Activated CD4-positive, alpha-beta T cell treated with anti-CD3 and anti-CD28 coated beads, Interleukin-2, amount 10 ng/mL, durations not matched to agents 7 days and 5 days (primary cell): Measurements from ENCODE around the gene MS4A10. TPM values are rescaled to one million over a fixed set of nuclear protein-coding genes. Genes with fewer than 3 reads are reported as not detected.

ENCODE experiments used
- CTCF ChIA-PET: fragments of 350-600 bp; sonication (Branson Sonifier 250); formaldehyde crosslinking; loops from one replicate; lab custom pipeline; 2021; ENCODE audit warnings: antibody characterized with exemption; lab: Charles Lee
- POLR2A ChIA-PET: fragments of 350-600 bp; sonication (Branson Sonifier 250); formaldehyde crosslinking; loops from one replicate; lab custom pipeline; 2021; ENCODE audit warnings: antibody characterized with exemption; lab: Charles Lee
- DNase-seq: peaks from one replicate; pipeline ENCODE4 v3.0.0-alpha.2; 2020
- H3K27ac Mint-ChIP-seq: one replicate; pipeline ENCODE4 v1.8.0; 2021; ENCODE audit warnings: mild to moderate bottlenecking, moderate library complexity, mixed read lengths
- H3K27me3 Mint-ChIP-seq: one replicate; pipeline ENCODE4 v1.8.0; 2021; ENCODE audit warnings: mixed read lengths
- H3K36me3 Mint-ChIP-seq: one replicate; pipeline ENCODE4 v1.8.0; 2021; ENCODE audit warnings: low read depth, mixed read lengths
- H3K4me1 Mint-ChIP-seq: one replicate; pipeline ENCODE4 v1.8.0; 2021; ENCODE audit warnings: mixed read lengths
- H3K4me3 Mint-ChIP-seq: one replicate; pipeline ENCODE4 v1.8.0; 2021; ENCODE audit warnings: mild to moderate bottlenecking, moderate library complexity, mixed read lengths
- H3K9me3 Mint-ChIP-seq: one replicate; pipeline ENCODE4 v1.8.0; 2021; ENCODE audit warnings: mixed read lengths
- total RNA-seq, 2 experiments: library from RNA; stranded (reverse); gene quantifications; one replicate each; pipeline ENCODE4 v1.2.3, GENCODE V29; 2021

MS4A10 gene
- total RNA-seq = not detected

DNA sequence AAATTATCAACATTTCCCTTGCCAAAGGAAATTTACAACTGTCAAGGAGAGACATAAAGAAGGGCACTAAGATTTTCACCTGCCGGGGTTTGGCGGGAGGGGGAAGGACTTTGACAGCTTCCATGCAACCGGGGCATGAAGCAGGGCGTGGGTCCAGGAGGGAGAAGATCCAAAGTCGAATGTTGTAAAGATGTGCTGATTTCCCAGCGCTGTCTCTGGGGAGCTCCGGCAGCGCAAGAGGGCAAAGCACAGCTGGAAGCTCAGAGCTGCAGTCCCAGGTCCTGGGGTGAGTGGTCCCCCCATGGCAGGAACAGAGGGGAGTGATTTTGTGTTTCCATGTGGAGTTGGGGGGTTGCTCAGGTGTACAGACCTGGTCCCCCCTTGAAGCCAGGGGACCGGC, at the start of gene MS4A10:
MS4A10 (plus strand) TSS at position 198 of the 400 bp plus-strand sequence. CDS start 5,003 bp downstream, outside the sequence.
- no peak within 1 kb of the TSS for H3K4me3 Mint-ChIP-seq
- H3K27me3 Mint-ChIP-seq = no peaks in the 10 kb centered on the region

DNA sequence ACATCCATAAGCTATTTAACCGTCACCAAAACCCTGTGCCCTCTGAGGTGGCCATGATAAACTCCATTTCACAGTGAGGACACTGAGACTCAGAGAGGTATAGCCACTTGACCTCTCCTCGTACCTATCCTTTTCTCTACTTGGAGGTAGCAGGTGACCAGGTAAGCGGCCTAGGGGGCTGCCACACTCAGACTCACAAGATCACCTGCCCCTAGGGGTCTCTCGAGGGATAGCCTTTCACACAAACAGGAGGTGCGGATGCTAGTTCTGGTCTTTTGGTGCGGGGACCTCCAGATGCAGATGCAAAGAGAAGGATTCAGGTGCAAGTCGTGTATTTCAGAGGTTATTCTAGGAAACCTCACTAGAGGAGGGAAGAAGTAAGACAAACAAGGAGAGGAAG, 46.0 kb upstream of the MS4A10 start:
- DNase-seq = no peak
- no peak overlapping the region for H3K4me3 Mint-ChIP-seq
- H3K36me3 Mint-ChIP-seq = no peaks in the 10 kb centered on the region
- POLR2A ChIA-PET = no interaction called here
- H3K9me3 Mint-ChIP-seq = no peaks in the 10 kb centered on the region
- no peak overlapping the region for H3K27ac Mint-ChIP-seq
- no peaks in the 10 kb centered on the region for H3K4me1 Mint-ChIP-seq
- peaks cover 8% of the 10 kb centered on the region for H3K27me3 Mint-ChIP-seq
- CTCF ChIA-PET = no interaction called here

More for the DNA sequence above, at the start of gene MS4A10:
- DNase-seq = no peak
- H3K36me3 Mint-ChIP-seq = no peaks in the 10 kb centered on the region
- H3K4me1 Mint-ChIP-seq = no peaks in the 10 kb centered on the region
- CTCF ChIA-PET = interaction anchor here (1.3 to 1.4 kb wide), 3 partner anchors 9 to 87 kb away, joined by 3 read pairs; no protein-coding TSS in a partner anchor
- no peak within 1 kb of the TSS for H3K27ac Mint-ChIP-seq
- POLR2A ChIA-PET = no interaction called here
- H3K9me3 Mint-ChIP-seq = no peaks in the 10 kb centered on the region

GRCh38 chr11:60740573-60740972, 44.6 kb upstream of the MS4A10 start:
- POLR2A ChIA-PET = no interaction called here
- Mint-ChIP-seq H3K9me3 (no peaks in the 10 kb centered on the region), H3K36me3 (no peaks in the 10 kb centered on the region), H3K4me3 (no peak overlapping the region), H3K4me1 (no peaks in the 10 kb centered on the region), H3K27ac (no peak overlapping the region), H3K27me3 (peaks cover 14% of the 10 kb centered on the region)
- CTCF ChIA-PET = no interaction called here
- DNase-seq = no peak

DNA sequence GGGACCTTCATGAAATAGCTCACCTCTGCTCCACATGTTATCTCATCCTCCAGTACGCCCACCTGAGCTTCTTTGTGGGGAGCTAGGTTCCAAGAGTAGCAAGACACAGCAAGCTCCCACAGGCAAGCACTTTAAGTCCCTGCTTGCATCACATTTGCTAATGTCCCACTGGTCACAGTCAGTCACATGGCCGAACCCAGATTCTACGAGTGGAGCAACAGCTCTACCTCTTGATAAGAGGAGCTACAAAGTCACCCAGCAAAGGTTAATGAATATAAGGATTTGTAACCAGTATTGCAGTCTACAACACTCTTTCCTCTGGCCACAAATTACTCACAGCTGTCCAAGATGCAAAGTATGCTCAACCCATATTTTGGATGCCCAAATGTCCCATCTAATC, 43.7 kb upstream of the MS4A10 start:
- Mint-ChIP-seq H3K36me3 (no peaks in the 10 kb centered on the region), H3K4me1 (no peaks in the 10 kb centered on the region), H3K9me3 (no peaks in the 10 kb centered on the region), H3K4me3 (no peak overlapping the region), H3K27me3 (peaks cover 14% of the 10 kb centered on the region), H3K27ac (no peak overlapping the region)
- no peak for DNase-seq
- CTCF ChIA-PET = no interaction called here
- POLR2A ChIA-PET = no interaction called here

DNA sequence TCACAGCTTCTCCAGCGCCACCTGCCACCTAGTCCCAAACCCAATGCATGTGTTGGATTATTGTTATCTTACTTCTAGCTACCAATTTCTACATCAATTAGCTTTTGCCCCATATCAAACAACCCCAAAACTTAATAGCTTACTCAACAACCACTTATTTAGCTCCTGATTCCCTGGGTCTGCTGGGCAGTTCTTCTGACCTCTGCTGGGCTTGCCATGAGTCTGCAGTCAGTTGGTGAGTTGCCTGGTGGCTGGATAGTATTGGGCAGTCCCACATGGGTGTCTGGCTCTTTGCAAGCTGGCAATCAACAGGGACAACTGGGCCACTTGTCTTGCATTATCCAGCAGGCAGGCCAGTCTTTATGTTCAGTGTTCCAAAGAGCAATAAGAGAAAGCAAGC, 42.1 kb upstream of the MS4A10 start:
- H3K4me3 Mint-ChIP-seq = no peak overlapping the region
- CTCF ChIA-PET = no interaction called here
- peaks cover 6% of the 10 kb centered on the region for H3K9me3 Mint-ChIP-seq
- no peak for DNase-seq
- H3K4me1 Mint-ChIP-seq = no peaks in the 10 kb centered on the region
- POLR2A ChIA-PET = no interaction called here
- no peak overlapping the region for H3K27ac Mint-ChIP-seq
- H3K36me3 Mint-ChIP-seq = no peaks in the 10 kb centered on the region
- peaks cover 14% of the 10 kb centered on the region for H3K27me3 Mint-ChIP-seq

GRCh38 chr11:60744114-60744513, 41.0 kb upstream of the MS4A10 start:
- DNase-seq = no peak
- Mint-ChIP-seq H3K36me3 (no peaks in the 10 kb centered on the region), H3K4me1 (no peaks in the 10 kb centered on the region), H3K27me3 (peaks cover 14% of the 10 kb centered on the region), H3K9me3 (peaks cover 6% of the 10 kb centered on the region), H3K27ac (no peak overlapping the region), H3K4me3 (no peak overlapping the region)
- CTCF ChIA-PET = no interaction called here
- POLR2A ChIA-PET = no interaction called here

DNA sequence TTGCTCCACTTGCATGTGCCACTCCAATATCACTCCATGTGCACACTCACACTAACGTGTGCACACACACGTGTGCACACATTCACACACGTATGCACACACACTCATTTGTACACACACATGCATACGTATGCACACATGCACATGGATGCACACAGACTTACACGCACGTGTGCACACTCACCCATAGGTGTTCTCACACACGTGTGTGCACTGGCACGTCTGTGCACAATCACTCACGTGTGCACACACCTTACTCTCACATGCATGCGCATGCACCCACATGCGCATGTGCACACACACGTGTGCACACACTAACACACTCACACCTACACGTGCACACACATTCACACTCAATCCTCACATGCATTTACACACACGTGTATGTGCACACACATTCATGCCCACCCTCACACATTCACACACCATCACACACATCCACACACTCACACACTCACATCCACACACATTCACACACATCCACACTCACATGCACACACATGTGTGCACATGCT, 37.7 kb upstream of the MS4A10 start:
- POLR2A ChIA-PET = no interaction called here
- Mint-ChIP-seq H3K27ac (no peak overlapping the region), H3K4me1 (no peaks in the 10 kb centered on the region), H3K36me3 (no peaks in the 10 kb centered on the region), H3K9me3 (peaks cover 6% of the 10 kb centered on the region), H3K4me3 (no peak overlapping the region), H3K27me3 (peaks cover 21% of the 10 kb centered on the region)
- CTCF ChIA-PET = no interaction called here
- no peak for DNase-seq

GRCh38 chr11:60748225-60748624, 36.9 kb upstream of the MS4A10 start:
- H3K9me3 Mint-ChIP-seq = peaks cover 6% of the 10 kb centered on the region
- POLR2A ChIA-PET = no interaction called here
- no peak for DNase-seq
- no peak overlapping the region for H3K27ac Mint-ChIP-seq
- H3K4me3 Mint-ChIP-seq = no peak overlapping the region
- peaks cover 21% of the 10 kb centered on the region for H3K27me3 Mint-ChIP-seq
- H3K36me3 Mint-ChIP-seq = no peaks in the 10 kb centered on the region
- H3K4me1 Mint-ChIP-seq = no peaks in the 10 kb centered on the region
- CTCF ChIA-PET = no interaction called here

DNA sequence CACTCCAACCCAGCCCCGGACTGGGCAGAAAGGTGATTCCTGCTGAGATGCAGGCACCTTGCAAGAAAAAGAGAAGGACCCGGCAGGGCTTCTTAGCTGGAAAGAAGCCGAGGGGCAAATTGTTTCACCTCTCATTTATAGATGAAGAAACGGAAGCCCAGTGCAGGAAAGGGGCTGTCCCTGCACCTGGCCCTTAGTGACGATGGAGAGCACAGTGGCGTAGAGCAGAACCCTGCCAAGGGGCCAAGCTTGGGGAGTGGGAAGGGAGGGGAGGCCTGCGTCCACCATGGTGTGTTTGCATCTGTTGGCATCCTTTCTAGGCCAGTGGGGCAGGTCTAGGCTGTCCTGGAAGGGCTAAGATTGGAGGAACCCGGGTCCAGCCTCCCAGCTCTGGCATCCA, 36.3 kb upstream of the MS4A10 start:
- Mint-ChIP-seq H3K27me3 (peaks cover 15% of the 10 kb centered on the region), H3K9me3 (peaks cover 6% of the 10 kb centered on the region), H3K36me3 (no peaks in the 10 kb centered on the region), H3K4me3 (no peak overlapping the region), H3K27ac (no peak overlapping the region), H3K4me1 (no peaks in the 10 kb centered on the region)
- DNase-seq = no peak
- ChIA-PET POLR2A (no interaction called here), CTCF (no interaction called here)

GRCh38 chr11:60750911-60751310, 34.2 kb upstream of the MS4A10 start:
- peaks cover 7% of the 10 kb centered on the region for H3K27me3 Mint-ChIP-seq
- H3K4me3 Mint-ChIP-seq = no peak overlapping the region
- no peak for DNase-seq
- no peak overlapping the region for H3K27ac Mint-ChIP-seq
- H3K36me3 Mint-ChIP-seq = no peaks in the 10 kb centered on the region
- ChIA-PET POLR2A (no interaction called here), CTCF (no interaction called here)
- no peaks in the 10 kb centered on the region for H3K4me1 Mint-ChIP-seq
- H3K9me3 Mint-ChIP-seq = peaks cover 6% of the 10 kb centered on the region

GRCh38 chr11:60753309-60753708, 31.8 kb upstream of the MS4A10 start:
- Mint-ChIP-seq H3K27me3 (peaks cover 9% of the 10 kb centered on the region), H3K4me1 (no peaks in the 10 kb centered on the region), H3K9me3 (no peaks in the 10 kb centered on the region), H3K4me3 (no peak overlapping the region), H3K36me3 (no peaks in the 10 kb centered on the region), H3K27ac (no peak overlapping the region)
- no peak for DNase-seq
- POLR2A ChIA-PET = no interaction called here
- CTCF ChIA-PET = no interaction called here

DNA sequence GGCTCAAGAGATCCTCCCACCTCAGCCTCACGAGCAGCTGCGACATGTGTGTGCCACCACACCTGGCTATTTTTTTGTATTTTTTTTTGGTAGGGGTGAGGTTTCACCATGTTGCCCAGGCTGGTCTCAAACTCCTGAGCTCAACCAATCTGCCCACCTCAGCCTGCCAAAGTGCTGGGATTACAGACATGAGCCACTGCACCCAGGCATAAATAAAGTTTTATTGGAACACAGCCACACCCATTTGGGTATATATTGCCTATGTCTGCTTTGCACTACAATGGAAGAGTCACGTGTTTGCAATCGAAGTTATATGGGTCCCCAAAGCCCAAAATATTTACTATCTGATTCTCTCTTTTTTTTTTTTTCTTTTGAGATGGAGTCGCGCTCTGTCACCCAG, 30.2 kb upstream of the MS4A10 start:
- H3K9me3 Mint-ChIP-seq = no peaks in the 10 kb centered on the region
- POLR2A ChIA-PET = no interaction called here
- H3K4me1 Mint-ChIP-seq = no peaks in the 10 kb centered on the region
- DNase-seq = no peak
- no peaks in the 10 kb centered on the region for H3K36me3 Mint-ChIP-seq
- no peak overlapping the region for H3K27ac Mint-ChIP-seq
- peaks cover 24% of the 10 kb centered on the region for H3K27me3 Mint-ChIP-seq
- CTCF ChIA-PET = interaction anchor here (0.6 kb wide), 1 partner anchor 875 kb away, joined by 3 read pairs; no protein-coding TSS in a partner anchor
- H3K4me3 Mint-ChIP-seq = no peak overlapping the region

GRCh38 chr11:60756307-60757032, 28.7 kb upstream of the MS4A10 start, which contains the start of gene MS4A15:
Gene MS4A15 (plus strand): TSS chr11:60756867. CDS start chr11:60763734, 6,867 bp downstream.
- no peaks in the 10 kb centered on the region for H3K4me1 Mint-ChIP-seq
- no peaks in the 10 kb centered on the region for H3K9me3 Mint-ChIP-seq
- H3K27ac Mint-ChIP-seq = no peak within 1 kb of the TSS
- no peak within 1 kb of the TSS for H3K4me3 Mint-ChIP-seq
- no peak for DNase-seq
- H3K36me3 Mint-ChIP-seq = no peaks in the 10 kb centered on the region
- CTCF ChIA-PET = interaction anchor here (0.6 to 1.4 kb wide), 4 partner anchors 8 to 805 kb away, joined by 3 read pairs; no protein-coding TSS in a partner anchor
- H3K27me3 Mint-ChIP-seq = peaks cover 30% of the 10 kb centered on the region
- POLR2A ChIA-PET = no interaction called here
